Osteoblast (primary cell): ENCODE data around the gene TAF4. TPM values are rescaled to one million over a fixed set of nuclear protein-coding genes. Genes with fewer than 3 reads are reported as not detected.

ENCODE experiments used
- DNase-seq: peaks from one replicate; pipeline ENCODE4 v3.0.0; 2011; ENCODE audit warnings: low spot score, mixed read lengths; ENCODE audit not compliant: insufficient read length; ENCODE audit errors: missing footprints
- H2AFZ ChIP-seq: 2 replicates; pipeline ENCODE4 v1.6.0; 2011; ENCODE audit warnings: mild to moderate bottlenecking, low read length
- H3K27ac ChIP-seq: 2 replicates; pipeline ENCODE4 v1.5.1; 2011; ENCODE audit warnings: mild to moderate bottlenecking, low read depth, low read length, moderate library complexity
- H3K27me3 ChIP-seq: 2 replicates; pipeline ENCODE4 v1.6.0; 2012; ENCODE audit warnings: mild to moderate bottlenecking, control low read depth, inconsistent platforms, low read length, moderate library complexity; ENCODE audit not compliant: insufficient read depth
- H3K36me3 ChIP-seq: 2 replicates; pipeline ENCODE4 v1.5.1; 2011; ENCODE audit warnings: mild to moderate bottlenecking, low read length, control low read depth, moderate library complexity; ENCODE audit not compliant: insufficient read depth
- H3K4me1 ChIP-seq: 2 replicates; pipeline ENCODE4 v1.5.1; 2011; ENCODE audit warnings: mild to moderate bottlenecking, low read length, control low read depth, moderate library complexity; ENCODE audit not compliant: insufficient read depth
- H3K4me2 ChIP-seq: 2 replicates; pipeline ENCODE4 v1.6.0; 2011; ENCODE audit warnings: mild to moderate bottlenecking, low read length; ENCODE audit not compliant: insufficient read depth
- H3K4me3 ChIP-seq: fragments of 200-600 bp; sonication (generic); 3 replicates; pipeline ENCODE4 v1.5.1; 2012; ENCODE audit warnings: mild to moderate bottlenecking, low read length, inconsistent platforms; ENCODE audit not compliant: insufficient read depth
- H3K79me2 ChIP-seq: 2 replicates; pipeline ENCODE4 v1.6.0; 2012; ENCODE audit warnings: mild to moderate bottlenecking, low read length, control low read depth, inconsistent platforms; ENCODE audit not compliant: insufficient read depth
- H3K9me3 ChIP-seq: 2 replicates; pipeline ENCODE4 v1.5.1; 2011; ENCODE audit warnings: low read depth, low read length, control low read depth
- H4K20me1 ChIP-seq: 2 replicates; pipeline ENCODE4 v1.6.0; 2012; ENCODE audit warnings: mild to moderate bottlenecking, low read length, control low read depth; ENCODE audit not compliant: insufficient read depth
- total RNA-seq: library from RNA; depleted of rRNA; stranded (reverse); fragments of >200 nt; gene quantifications from 2 replicates; pipeline ENCODE4 v1.2.3, GENCODE V29; 2012
- TF ChIP-seq, protein P1 (sequence below): IDR thresholded peaks from 2 replicates; pipeline ENCODE4 v1.5.1; 2011; ENCODE audit warnings: mild to moderate bottlenecking, low read depth, low read length, moderate library complexity; ENCODE audit errors: extremely low read depth

TAF4 gene
- total RNA-seq, 1 donor: 4.3 TPM

DNA sequence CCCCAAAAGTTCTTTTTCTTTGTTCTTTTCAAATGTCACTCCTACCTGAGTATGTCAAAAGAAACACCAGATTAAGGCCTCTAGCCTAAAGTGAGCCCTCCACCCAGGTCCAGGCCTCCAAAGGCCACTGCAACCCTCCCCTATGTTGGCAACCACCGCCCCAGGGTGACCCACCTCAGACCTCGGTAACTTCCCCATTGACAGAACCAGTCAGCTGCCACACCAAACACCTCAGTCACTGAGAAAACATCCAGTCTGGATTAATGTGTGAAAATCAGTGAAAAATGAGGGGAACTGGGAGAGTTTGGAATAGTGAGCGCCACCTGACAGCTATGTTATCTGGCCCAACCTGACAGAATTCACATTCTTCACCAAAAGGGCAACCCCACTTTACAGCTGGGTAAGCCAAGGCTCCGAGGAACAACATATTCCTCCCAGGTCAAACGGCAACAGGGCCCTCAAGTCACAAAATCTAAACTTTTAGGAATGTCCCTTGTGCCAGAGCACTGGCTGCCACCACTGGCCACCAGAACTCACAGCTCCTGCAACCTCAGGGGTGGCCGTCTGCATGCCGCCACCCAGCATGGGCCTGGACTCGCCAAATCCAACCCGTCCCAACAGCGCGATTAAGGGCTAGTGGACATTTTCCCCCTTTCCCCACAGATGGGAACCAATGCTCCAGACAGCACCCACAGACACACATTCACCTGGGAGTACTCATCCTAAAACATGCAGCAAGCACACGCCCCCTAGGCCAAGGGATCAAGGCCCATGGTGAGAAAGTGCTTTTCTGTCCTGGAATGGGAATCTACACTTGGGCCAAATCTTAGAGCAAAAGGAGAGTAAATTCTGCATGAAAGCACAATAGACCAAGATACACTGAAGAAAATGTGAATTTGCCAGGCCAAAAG is 4.8 kb downstream of the TAF4 start:
- no peaks in the 10 kb centered on the region for H3K4me1 ChIP-seq
- H3K4me3 ChIP-seq: no peak overlapping the region
- TF ChIP-seq, protein P1, sequence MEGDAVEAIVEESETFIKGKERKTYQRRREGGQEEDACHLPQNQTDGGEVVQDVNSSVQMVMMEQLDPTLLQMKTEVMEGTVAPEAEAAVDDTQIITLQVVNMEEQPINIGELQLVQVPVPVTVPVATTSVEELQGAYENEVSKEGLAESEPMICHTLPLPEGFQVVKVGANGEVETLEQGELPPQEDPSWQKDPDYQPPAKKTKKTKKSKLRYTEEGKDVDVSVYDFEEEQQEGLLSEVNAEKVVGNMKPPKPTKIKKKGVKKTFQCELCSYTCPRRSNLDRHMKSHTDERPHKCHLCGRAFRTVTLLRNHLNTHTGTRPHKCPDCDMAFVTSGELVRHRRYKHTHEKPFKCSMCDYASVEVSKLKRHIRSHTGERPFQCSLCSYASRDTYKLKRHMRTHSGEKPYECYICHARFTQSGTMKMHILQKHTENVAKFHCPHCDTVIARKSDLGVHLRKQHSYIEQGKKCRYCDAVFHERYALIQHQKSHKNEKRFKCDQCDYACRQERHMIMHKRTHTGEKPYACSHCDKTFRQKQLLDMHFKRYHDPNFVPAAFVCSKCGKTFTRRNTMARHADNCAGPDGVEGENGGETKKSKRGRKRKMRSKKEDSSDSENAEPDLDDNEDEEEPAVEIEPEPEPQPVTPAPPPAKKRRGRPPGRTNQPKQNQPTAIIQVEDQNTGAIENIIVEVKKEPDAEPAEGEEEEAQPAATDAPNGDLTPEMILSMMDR: no peak
- peaks cover 71% of the 10 kb centered on the region for H3K79me2 ChIP-seq
- no peak overlapping the region for H3K27ac ChIP-seq
- peak; percentile 73 for DNase-seq
- no peaks in the 10 kb centered on the region for H3K27me3 ChIP-seq
- peaks cover 45% of the 10 kb centered on the region for H4K20me1 ChIP-seq
- H2AFZ ChIP-seq: no peak overlapping the region
- H3K9me3 ChIP-seq: no peaks in the 10 kb centered on the region
- H3K36me3 ChIP-seq: no peaks in the 10 kb centered on the region
- no peak overlapping the region for H3K4me2 ChIP-seq

DNA sequence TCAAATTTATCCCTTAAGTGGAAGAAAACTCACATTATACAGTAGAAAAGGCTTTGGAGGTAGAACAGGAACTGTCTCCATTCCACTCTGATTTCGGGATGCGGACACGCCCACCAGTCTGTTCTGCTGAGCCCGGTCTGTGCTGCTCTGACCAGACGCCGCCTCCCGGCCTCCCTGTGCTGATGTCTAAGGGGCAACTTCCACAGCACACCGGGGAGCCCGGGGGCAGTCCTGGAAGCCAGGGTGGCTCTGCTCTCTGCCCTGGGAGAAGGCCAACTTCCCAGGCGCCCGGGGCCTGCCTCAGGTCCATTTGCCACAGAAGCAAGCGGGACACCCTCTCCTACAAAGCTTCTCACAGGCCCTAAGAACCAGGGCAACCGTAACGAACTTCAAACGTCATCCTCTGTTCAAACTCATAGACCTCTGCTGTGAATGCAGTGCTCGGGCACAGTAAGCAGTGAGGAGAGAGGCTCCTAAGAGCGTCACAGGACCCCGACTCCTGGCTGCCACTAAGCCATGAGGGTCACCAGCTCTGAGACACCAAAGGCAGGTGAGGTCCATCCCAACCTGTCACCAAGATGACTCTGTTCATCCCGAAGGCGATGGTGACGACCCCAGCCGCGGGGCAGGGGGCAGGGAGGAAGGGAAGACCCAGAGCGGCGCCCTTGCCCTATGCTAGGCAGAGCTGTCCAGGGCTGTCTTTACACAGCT is 5.6 kb downstream of the TAF4 start:
- H3K79me2 ChIP-seq: peaks cover 79% of the 10 kb centered on the region
- H3K27me3 ChIP-seq: no peaks in the 10 kb centered on the region
- TF ChIP-seq, protein P1: no peak
- peak; percentile 58 for DNase-seq
- peaks cover 51% of the 10 kb centered on the region for H4K20me1 ChIP-seq
- no peak overlapping the region for H3K27ac ChIP-seq
- H3K4me2 ChIP-seq: no peak overlapping the region
- H3K9me3 ChIP-seq: no peaks in the 10 kb centered on the region
- H3K4me1 ChIP-seq: no peaks in the 10 kb centered on the region
- H2AFZ ChIP-seq: no peak overlapping the region
- no peak overlapping the region for H3K4me3 ChIP-seq
- no peaks in the 10 kb centered on the region for H3K36me3 ChIP-seq

DNA sequence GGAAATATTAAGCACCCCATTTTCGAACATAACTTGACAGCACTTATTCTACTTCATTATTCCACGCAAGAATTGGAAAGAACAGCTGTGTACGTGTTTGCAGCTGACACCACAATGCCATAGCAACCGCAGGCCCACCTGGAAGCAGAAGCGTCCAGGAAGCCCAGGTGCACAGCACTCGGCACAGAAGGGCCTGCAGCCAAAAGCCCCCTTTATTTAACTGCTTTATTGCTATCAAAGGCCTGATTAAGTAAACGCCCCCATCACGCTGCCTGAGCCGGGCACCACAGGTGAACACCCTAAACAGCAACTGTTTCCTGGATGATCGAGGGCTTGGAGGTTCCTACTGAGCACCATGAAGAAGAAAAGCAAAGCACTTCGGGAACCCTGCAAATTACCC is 6.3 kb downstream of the TAF4 start:
- H3K4me3 ChIP-seq: no peak overlapping the region
- H3K36me3 ChIP-seq: no peaks in the 10 kb centered on the region
- H2AFZ ChIP-seq: no peak overlapping the region
- no peaks in the 10 kb centered on the region for H3K27me3 ChIP-seq
- H3K79me2 ChIP-seq: peaks cover 86% of the 10 kb centered on the region
- H3K4me1 ChIP-seq: no peaks in the 10 kb centered on the region
- TF ChIP-seq, protein P1: no peak
- H3K4me2 ChIP-seq: no peak overlapping the region
- peak; percentile 57 for DNase-seq
- H3K9me3 ChIP-seq: no peaks in the 10 kb centered on the region
- H3K27ac ChIP-seq: no peak overlapping the region
- H4K20me1 ChIP-seq: peaks cover 51% of the 10 kb centered on the region

DNA sequence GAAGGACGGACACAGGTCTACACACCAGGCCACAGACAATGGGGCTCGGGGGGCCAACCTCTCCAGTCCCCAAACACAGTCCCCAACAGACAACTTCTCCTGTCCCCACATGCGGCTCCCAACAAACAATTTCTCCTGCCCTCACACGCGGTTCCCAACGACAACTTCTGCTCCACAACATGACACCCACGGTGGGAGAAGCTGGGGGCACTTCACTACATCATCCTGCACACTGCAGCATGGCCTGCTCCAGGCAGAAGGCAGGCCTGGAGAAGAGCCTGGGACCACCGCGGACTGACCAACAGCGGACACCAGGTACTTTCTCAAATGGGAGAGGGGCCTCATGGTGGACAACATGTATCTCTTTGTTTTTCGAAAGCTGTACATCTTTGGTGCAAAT is 6.7 kb downstream of the TAF4 start:
- H2AFZ ChIP-seq: no peak overlapping the region
- H3K4me1 ChIP-seq: no peaks in the 10 kb centered on the region
- no peak overlapping the region for H3K4me3 ChIP-seq
- no peaks in the 10 kb centered on the region for H3K9me3 ChIP-seq
- H3K27me3 ChIP-seq: no peaks in the 10 kb centered on the region
- H3K27ac ChIP-seq: no peak overlapping the region
- peaks cover 86% of the 10 kb centered on the region for H3K79me2 ChIP-seq
- no peak overlapping the region for H3K4me2 ChIP-seq
- DNase-seq: no peak
- TF ChIP-seq, protein P1: no peak
- H4K20me1 ChIP-seq: peaks cover 48% of the 10 kb centered on the region
- no peaks in the 10 kb centered on the region for H3K36me3 ChIP-seq
